Activated T-helper 17 cell treated with anti-CD3 and anti-CD28 coated beads, Interleukin-2, amount 50 U/mL, for 72 hours (primary cell): ENCODE results near the gene BTN1A1. TPM values are rescaled to one million over a fixed set of nuclear protein-coding genes. Genes with fewer than 3 reads are reported as not detected.
A peak's percentile ranks its signal among the peaks of the same experiment; 100 is the strongest.

ENCODE experiments used
- ATAC-seq: fragments of 150-1000 bp; cut with Tn5 transposase; replicated peaks from 2 replicates; pipeline ENCODE4 v1.10.0; 2021; ENCODE audit warnings: mild to moderate bottlenecking, moderate library complexity
- H3K27ac Mint-ChIP-seq: one replicate; pipeline ENCODE4 v1.8.0; 2022; ENCODE audit warnings: mixed read lengths
- H3K27me3 Mint-ChIP-seq: one replicate; pipeline ENCODE4 v1.8.0; 2022; ENCODE audit warnings: mixed read lengths
- H3K36me3 Mint-ChIP-seq: one replicate; pipeline ENCODE4 v1.8.0; 2022; ENCODE audit warnings: low read depth, mild to moderate bottlenecking, mixed read lengths
- H3K4me1 Mint-ChIP-seq: one replicate; pipeline ENCODE4 v1.8.0; 2022; ENCODE audit warnings: mixed read lengths
- H3K4me3 Mint-ChIP-seq: one replicate; pipeline ENCODE4 v1.8.0; 2022; ENCODE audit warnings: mild to moderate bottlenecking, mixed read lengths
- H3K9me3 Mint-ChIP-seq: one replicate; pipeline ENCODE4 v1.8.0; 2022; ENCODE audit warnings: mixed read lengths
- total RNA-seq, 2 donors: library from RNA; stranded (reverse); gene quantifications; one replicate each; pipeline ENCODE4 v1.2.3, GENCODE V29; 2022

BTN1A1 gene
- total RNA-seq, 2 donors from 2014 or later, result 0.21 TPM; not detected in 1

DNA sequence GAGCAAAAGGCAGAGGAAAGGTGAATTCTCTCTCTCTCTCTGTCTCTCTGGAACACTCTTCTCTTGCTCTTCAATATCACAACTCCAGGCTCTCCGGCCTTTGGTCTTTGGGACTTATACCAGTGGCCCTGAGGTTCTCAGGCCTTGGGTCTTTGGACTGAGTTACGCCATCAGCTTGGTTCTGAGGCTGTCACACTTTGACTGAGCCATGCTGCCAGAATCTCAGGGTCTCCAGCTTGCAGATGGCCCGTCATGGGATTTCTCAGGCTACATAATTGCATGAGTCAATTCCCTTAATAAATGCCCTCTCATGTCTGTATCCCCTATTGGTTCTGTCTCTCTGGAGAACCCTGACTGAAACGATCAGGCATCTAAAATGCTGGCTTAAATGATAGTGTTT is 29.5 kb upstream of the BTN1A1 start:
- Mint-ChIP-seq H3K36me3 (peaks cover 42% of the 10 kb centered on the region), H3K27ac (no peak overlapping the region)

DNA sequence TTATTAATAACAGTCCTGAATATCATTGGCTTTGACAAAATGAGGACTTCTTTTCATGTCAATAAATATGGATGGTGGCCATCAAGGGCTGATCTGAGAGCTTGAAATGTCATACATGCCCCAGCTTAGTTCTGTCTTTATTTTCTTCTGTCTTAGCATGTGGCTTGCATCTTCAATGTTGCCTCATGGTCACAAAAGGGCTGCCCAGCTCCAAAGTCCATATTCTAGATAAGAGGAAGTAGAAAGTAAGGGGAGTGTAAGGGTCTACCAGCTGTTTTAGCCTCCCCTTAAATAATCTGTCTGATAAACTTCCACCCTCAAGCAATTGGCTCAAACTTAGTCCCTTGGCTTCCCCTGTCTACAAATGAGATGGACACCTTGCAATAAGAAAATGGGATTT is 28.1 kb upstream of the BTN1A1 start:
- no peak overlapping the region for H3K4me3 Mint-ChIP-seq
- no peak for ATAC-seq
- H3K27me3 Mint-ChIP-seq, result no peaks in the 10 kb centered on the region
- peaks cover 7% of the 10 kb centered on the region for H3K9me3 Mint-ChIP-seq
- H3K36me3 Mint-ChIP-seq, result peaks cover 29% of the 10 kb centered on the region
- peaks cover 13% of the 10 kb centered on the region for H3K4me1 Mint-ChIP-seq
- H3K27ac Mint-ChIP-seq, result peak overlapping the region; percentile 100

More for the DNA sequence above, 29.5 kb upstream of the BTN1A1 start:
- Mint-ChIP-seq H3K27me3 (no peaks in the 10 kb centered on the region), H3K4me3 (no peak overlapping the region), H3K4me1 (peaks cover 13% of the 10 kb centered on the region), H3K9me3 (peaks cover 7% of the 10 kb centered on the region)
- no peak for ATAC-seq

DNA sequence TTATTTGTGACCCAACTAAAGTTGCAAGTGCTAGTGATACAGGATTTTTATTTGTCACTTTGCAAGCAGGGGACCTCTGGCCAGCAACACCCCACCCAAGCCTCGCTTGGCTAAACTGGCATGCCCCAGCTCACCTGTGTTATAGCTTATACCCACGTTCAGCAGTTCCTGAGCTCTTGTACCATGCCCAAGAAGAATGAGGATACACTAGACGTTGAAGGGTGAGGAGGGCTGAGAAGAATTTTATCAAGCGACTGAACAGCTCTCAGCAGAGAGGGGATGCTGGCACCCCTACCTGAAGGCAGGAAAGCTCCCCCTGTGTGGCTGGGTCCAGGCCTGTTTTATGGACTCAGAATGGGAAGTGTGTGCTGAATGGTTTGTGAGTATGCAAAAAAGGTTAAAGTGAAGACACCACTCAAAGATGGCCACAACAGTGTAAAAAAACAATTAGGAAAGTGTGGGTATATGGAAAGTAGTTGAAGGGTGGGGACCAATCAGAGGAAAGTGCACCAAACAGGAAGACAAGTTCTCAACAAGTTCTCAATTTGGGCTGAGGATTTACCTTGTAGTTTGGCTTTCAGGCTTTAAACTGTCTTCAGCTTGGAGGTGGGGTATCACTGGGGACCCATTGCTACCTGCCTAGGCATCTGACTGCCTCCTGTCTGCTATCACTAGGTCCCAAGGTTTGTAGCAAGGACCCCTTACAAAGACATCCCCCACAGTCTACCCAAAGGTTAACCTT is 27.4 kb upstream of the BTN1A1 start:
- ATAC-seq, result no peak
- no peaks in the 10 kb centered on the region for H3K27me3 Mint-ChIP-seq
- peaks cover 7% of the 10 kb centered on the region for H3K9me3 Mint-ChIP-seq
- H3K36me3 Mint-ChIP-seq, result peaks cover 21% of the 10 kb centered on the region
- H3K27ac Mint-ChIP-seq, result peak overlapping the region; percentile 100
- H3K4me3 Mint-ChIP-seq, result peak overlapping the region; percentile 98
- H3K4me1 Mint-ChIP-seq, result peaks cover 13% of the 10 kb centered on the region

DNA sequence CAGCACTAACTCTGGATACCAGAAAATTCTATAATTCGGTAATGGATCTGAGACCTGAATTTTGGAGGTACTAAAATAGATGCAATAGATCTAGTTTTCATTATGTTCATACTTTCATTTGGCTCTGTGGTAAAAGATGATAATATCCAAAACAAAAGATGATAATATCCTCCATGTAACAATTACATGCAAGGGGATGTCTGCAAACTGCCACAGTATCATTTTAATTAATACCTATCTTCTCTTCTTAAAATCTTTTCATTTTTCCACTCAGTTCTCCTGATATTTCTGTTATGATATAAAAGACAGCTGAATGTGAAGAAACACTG is 26.7 kb upstream of the BTN1A1 start:
- peaks cover 13% of the 10 kb centered on the region for H3K4me1 Mint-ChIP-seq
- no peak for ATAC-seq
- H3K36me3 Mint-ChIP-seq, result peaks cover 15% of the 10 kb centered on the region
- no peaks in the 10 kb centered on the region for H3K27me3 Mint-ChIP-seq
- peaks cover 7% of the 10 kb centered on the region for H3K9me3 Mint-ChIP-seq
- peak overlapping the region; percentile 100 for H3K27ac Mint-ChIP-seq
- peak overlapping the region; percentile 98 for H3K4me3 Mint-ChIP-seq

DNA sequence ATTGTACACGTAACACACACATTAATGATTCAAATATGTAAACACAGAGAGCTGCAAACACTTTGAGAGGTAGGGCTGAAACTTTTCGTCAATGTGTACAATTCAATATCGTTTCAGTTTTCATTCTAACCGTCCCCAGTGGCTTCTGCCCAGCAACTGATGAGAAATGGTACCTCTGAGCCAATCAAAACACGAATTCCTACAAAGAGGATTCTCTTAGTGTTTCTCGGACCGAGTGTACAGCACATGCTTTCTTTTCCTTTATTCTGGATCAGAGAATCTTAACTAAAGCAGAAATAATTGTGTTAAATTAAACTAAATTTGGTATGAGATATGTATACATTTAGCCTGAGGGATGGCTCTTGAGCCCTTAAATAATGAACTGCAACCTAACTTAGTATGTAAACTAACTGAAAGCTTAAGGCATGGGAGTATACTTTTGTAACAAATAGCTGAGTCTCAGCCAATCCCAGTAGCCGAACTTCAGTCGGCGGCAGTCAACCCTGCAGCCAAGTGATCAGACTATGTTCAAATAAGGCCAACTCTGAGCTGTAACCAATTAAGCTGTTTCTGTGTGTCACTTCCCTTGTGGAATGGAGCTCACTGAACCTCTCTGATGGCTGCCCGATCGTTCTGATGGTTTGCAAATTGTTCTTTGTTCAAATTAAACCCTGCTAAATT is 26.2 kb upstream of the BTN1A1 start:
- Mint-ChIP-seq H3K27me3 (no peaks in the 10 kb centered on the region), H3K9me3 (peaks cover 7% of the 10 kb centered on the region), H3K4me1 (peaks cover 13% of the 10 kb centered on the region), H3K4me3 (peak overlapping the region; percentile 98), H3K27ac (peak overlapping the region; percentile 100), H3K36me3 (peaks cover 9% of the 10 kb centered on the region)
- peak; percentile 91 for ATAC-seq

DNA sequence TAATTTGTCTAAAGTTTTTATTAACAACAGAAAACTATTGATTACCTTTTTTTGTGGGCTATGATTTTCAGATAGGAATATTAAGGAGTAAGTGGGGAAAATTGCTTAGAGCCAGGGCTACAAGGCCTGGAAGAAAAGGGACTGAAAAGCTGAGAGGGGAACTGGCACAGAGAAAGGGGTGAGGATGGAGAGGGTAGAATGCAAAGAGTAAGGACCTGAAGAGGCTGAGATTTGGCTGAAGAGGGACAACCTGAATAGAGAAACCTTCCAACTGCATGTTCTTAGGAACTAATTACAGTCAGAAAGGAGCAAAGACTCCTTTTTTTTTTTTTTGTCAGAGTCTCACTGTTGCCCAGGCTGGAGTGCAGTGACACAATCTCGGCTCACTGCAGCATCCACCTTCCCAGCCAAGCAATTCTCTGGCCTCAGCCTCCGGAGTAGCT is 25.6 kb upstream of the BTN1A1 start:
- peaks cover 13% of the 10 kb centered on the region for H3K4me1 Mint-ChIP-seq
- peak overlapping the region; percentile 98 for H3K4me3 Mint-ChIP-seq
- H3K27ac Mint-ChIP-seq, result peak overlapping the region; percentile 100
- H3K36me3 Mint-ChIP-seq, result peaks cover 5% of the 10 kb centered on the region
- H3K9me3 Mint-ChIP-seq, result peaks cover 7% of the 10 kb centered on the region
- H3K27me3 Mint-ChIP-seq, result no peaks in the 10 kb centered on the region
- ATAC-seq, result no peak

DNA sequence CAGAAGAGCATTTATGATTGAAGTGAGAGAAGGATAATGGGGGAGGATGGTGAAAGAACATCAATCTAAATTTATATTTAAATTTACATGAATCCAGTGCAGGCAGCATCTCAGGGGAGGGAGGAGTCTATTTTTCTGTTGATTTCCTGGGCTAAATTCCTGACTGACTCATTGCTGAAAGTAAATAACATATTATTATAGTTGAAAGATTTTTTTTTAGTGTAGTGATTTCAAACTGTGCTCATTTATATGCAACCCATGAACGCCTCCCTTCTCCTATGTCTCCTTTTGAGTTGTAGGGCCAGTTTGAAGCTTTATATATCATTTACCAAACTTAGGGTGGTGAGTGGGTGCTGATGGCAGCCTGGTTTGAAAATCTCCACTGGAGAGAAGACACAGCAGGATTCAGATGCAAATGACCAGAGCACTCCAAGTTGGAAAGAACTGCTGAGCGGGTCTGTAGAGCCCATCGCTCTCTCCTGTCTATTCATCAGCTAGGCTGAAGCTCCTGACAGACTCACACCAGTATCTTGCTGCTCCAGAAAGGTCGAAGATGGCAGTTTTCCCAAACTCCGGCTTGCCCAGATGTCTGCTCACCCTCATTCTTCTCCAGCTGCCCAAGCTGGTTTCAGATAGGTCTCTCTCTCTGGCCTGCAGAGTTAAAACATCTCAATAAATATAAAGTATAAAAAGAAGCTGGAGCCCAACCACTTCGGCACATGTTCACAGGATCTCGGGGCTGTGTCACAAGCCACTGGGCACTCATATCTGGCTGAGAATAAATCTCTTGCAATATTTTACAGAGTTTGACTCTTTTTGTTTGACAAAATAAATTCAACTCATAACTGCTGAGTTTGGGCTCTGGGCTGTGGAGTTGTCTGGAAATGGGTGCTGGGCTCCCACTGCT is 24.0 kb upstream of the BTN1A1 start:
- Mint-ChIP-seq H3K4me1 (peaks cover 13% of the 10 kb centered on the region), H3K36me3 (peaks cover 5% of the 10 kb centered on the region), H3K27me3 (no peaks in the 10 kb centered on the region), H3K27ac (peak overlapping the region; percentile 71), H3K4me3 (peak overlapping the region; percentile 98), H3K9me3 (peaks cover 7% of the 10 kb centered on the region)
- no peak for ATAC-seq

DNA sequence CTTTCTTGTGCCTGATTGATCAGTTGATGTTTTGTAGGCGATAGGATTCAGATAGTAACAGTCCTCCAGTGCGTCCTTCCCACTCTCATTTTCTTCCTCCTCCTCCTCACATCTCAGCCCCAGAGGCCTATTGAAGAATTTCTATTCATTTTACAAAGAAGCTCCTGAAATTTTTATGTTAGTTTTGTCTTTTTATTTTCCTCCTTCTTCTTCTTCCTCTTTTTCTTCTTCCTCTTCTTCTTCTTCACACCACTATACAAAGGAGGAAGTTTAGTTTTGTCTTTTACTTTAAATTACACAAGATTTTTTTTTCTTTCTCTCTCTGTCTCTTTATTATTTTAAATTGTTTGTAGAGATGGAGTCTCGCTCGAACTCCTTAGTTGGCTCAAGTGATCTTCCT is 23.2 kb upstream of the BTN1A1 start:
- peaks cover 13% of the 10 kb centered on the region for H3K4me1 Mint-ChIP-seq
- H3K4me3 Mint-ChIP-seq, result peak overlapping the region; percentile 10
- H3K27ac Mint-ChIP-seq, result peak overlapping the region; percentile 71
- no peaks in the 10 kb centered on the region for H3K9me3 Mint-ChIP-seq
- no peak for ATAC-seq
- H3K36me3 Mint-ChIP-seq, result peaks cover 5% of the 10 kb centered on the region
- H3K27me3 Mint-ChIP-seq, result no peaks in the 10 kb centered on the region

DNA sequence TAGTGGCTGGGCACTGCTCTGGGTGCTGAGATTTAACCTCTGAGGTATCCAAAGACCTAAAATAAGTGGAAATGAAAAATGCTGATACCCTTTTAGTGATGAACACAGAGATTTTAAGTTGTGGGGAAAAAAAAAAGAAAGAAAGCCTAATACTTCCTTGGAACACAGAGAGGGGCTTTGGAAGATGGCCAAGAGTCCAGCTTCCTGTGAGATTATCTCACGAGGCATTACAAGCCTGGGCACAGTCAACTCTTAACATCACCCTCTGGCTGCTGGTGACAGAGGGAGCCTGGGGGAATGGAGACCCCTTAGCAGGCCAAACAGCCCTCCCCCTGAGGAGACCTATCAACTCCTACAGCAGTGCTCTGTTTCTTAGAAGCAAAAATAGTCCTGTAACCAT is 22.7 kb upstream of the BTN1A1 start:
- Mint-ChIP-seq H3K4me3 (peak overlapping the region; percentile 10), H3K36me3 (peaks cover 5% of the 10 kb centered on the region), H3K9me3 (no peaks in the 10 kb centered on the region), H3K27me3 (no peaks in the 10 kb centered on the region), H3K4me1 (peaks cover 13% of the 10 kb centered on the region), H3K27ac (peak overlapping the region; percentile 71)
- ATAC-seq, result no peak

DNA sequence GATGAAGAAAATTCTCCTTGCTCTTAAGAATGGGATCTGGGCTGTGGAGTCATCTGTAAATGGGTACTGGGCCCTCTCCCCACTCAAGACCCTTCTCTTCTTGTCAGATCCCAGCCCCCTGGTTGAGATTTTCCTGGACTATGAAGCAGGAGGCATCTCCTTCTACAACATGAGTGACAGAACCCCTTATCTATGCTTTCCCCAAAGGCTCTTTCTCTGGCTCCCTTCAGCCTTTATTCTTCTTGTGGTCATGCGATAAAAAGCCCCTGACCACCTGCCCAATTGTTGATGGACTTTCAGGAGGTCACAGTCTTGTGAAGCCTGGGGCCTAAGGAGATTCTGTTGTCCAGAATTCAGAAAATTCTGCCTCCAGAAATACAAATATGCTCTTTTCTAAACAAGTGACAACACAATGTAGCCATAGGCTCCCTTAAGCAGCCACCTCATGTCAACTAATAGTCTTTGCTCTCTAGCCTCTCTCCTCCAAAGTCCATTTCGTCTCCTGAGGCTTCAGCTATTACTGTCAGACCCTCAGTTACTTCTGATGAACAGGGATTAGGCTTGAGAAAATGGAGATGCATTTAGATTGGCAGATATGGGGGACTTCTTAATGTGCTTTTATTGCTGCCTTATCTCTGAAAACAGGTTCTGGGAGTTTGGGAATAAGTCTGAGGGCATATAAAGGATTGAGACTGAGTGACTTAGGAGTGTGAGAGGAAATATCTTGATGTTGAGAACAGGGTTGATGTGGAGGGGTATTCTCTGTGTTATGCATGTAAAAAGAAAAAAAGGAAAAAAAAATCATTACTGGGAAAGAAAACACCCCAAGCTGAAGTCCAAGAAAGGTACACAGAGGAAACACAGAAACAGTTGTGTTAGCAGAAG is 21.8 kb upstream of the BTN1A1 start:
- H3K4me3 Mint-ChIP-seq, result no peak overlapping the region
- peaks cover 5% of the 10 kb centered on the region for H3K36me3 Mint-ChIP-seq
- H3K4me1 Mint-ChIP-seq, result peaks cover 6% of the 10 kb centered on the region
- ATAC-seq, result no peak
- H3K27me3 Mint-ChIP-seq, result no peaks in the 10 kb centered on the region
- H3K9me3 Mint-ChIP-seq, result no peaks in the 10 kb centered on the region
- peak overlapping the region; percentile 71 for H3K27ac Mint-ChIP-seq

DNA sequence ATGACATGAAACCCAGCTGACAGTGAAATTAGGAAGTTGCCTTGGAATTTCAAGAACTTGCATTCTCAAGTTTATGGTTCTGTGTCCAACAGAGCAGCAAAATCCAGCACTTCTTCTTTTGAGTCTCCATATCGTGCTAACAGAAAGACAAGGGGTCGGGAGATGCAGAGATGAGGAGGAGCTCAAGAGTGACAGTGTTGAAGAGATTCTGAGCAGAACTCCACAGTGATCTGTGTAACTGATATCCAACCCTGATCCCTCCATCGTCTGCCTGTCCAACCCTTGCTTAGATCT is 21.2 kb upstream of the BTN1A1 start:
- H3K4me3 Mint-ChIP-seq, result no peak overlapping the region
- no peak for ATAC-seq
- H3K4me1 Mint-ChIP-seq, result peaks cover 6% of the 10 kb centered on the region
- H3K27me3 Mint-ChIP-seq, result no peaks in the 10 kb centered on the region
- H3K27ac Mint-ChIP-seq, result no peak overlapping the region
- H3K36me3 Mint-ChIP-seq, result peaks cover 5% of the 10 kb centered on the region
- H3K9me3 Mint-ChIP-seq, result no peaks in the 10 kb centered on the region

DNA sequence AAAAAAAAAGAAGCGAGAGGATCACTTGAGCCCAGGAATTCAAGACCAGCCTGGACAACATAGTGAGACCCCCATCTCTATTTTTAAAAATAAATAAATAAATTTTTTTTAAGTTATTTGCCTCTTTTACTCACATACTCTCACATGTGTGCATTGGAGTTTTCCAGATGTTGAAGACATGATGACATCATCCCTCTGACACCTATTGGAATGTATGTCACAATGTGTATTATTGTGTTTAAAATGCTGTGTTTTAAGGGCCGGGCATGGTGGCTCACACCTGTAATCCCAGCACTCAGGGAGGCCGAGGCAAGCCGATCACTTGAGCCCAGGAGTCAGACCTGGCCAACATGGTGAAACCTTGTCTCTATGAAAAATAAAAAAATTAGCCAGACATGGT is 17.8 kb upstream of the BTN1A1 start:
- Mint-ChIP-seq H3K27ac (no peak overlapping the region), H3K4me3 (no peak overlapping the region), H3K27me3 (no peaks in the 10 kb centered on the region), H3K36me3 (no peaks in the 10 kb centered on the region), H3K9me3 (no peaks in the 10 kb centered on the region), H3K4me1 (no peaks in the 10 kb centered on the region)
- no peak for ATAC-seq

DNA sequence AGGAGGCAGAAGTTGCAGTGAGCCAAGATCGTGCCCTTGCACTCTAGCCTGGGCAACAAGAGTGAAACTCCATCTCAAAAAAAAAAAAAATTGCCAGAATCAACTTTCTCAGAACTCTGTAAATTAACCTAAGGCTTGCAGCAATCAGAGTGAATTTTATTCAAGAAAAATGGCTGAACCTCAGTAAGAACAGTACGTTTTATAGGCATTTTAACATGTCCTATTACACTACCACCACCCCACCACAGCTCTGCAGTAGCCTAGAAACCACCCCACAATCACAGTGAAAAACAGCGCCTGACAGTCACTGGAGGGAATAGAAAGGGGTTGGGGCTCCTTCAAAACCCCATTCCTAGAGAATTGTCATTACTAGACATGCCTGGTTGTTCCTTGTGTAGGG is 16.4 kb upstream of the BTN1A1 start:
- Mint-ChIP-seq H3K9me3 (peaks cover 6% of the 10 kb centered on the region), H3K27ac (no peak overlapping the region), H3K4me3 (no peak overlapping the region), H3K27me3 (no peaks in the 10 kb centered on the region), H3K36me3 (no peaks in the 10 kb centered on the region), H3K4me1 (no peaks in the 10 kb centered on the region)
- no peak for ATAC-seq

DNA sequence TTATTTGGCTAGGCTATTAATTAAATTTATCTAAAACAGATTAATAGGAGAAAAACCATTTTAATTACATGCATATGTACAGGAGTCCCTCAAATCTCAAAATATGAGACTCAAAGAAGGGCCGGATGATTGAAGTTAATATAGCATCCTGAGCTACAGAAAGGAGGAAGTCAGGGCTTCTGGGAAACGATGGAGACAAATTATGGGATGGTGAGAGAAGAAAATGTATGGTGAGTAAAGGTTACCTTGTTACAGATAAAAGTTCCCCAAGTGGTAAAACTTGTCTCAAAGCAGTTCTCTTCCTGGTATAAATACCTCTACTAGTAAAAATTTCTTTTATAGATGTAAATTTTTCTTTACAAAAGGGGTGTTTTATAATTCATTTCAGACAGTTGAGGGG is 15.9 kb upstream of the BTN1A1 start:
- Mint-ChIP-seq H3K4me1 (no peaks in the 10 kb centered on the region), H3K27ac (no peak overlapping the region), H3K4me3 (no peak overlapping the region), H3K9me3 (peaks cover 6% of the 10 kb centered on the region), H3K27me3 (no peaks in the 10 kb centered on the region), H3K36me3 (no peaks in the 10 kb centered on the region)
- no peak for ATAC-seq
